HepG2 (cell line): ENCODE data around the gene AKR1C2. TPM values are rescaled to one million over a fixed set of nuclear protein-coding genes. Genes with fewer than 3 reads are reported as not detected.

Experiments
- AHDC1 ChIP-seq: sonication (generic); formaldehyde crosslinking; IDR thresholded peaks from 2 replicates; pipeline ENCODE4 v1.5.1; 2020; ENCODE audit warnings: mild to moderate bottlenecking, missing genetic modification reagents, borderline replicate concordance
- CHD2 ChIP-seq: IDR thresholded peaks from 2 replicates; pipeline ENCODE4 v1.6.1; 2011; ENCODE audit warnings: low read depth, low read length, improper control_type of control experiment
- CREB3 ChIP-seq: sonication (generic); formaldehyde crosslinking; IDR thresholded peaks from 2 replicates; pipeline ENCODE4 v1.5.0; 2020; ENCODE audit warnings: missing genetic modification reagents
- DNMT3B ChIP-seq: conservative IDR thresholded peaks from 2 replicates; pipeline ENCODE4 v1.6.1; 2016; ENCODE audit warnings: missing biosample characterization, control low read depth
- E2F2 ChIP-seq: sonication (generic); formaldehyde crosslinking; IDR thresholded peaks from 2 replicates; pipeline ENCODE4 v1.4.0; 2020; ENCODE audit warnings: missing genetic modification reagents, borderline replicate concordance
- HDAC2 ChIP-seq: sonication (generic); formaldehyde crosslinking; IDR thresholded peaks from 2 replicates; pipeline ENCODE4 v1.4.0; 2020; ENCODE audit warnings: missing genetic modification reagents
- SMAD1 ChIP-seq: sonication (generic); formaldehyde crosslinking; IDR thresholded peaks from 2 replicates; pipeline ENCODE4 v1.4.0; 2020; ENCODE audit warnings: missing genetic modification reagents, low read depth, mild to moderate bottlenecking, borderline replicate concordance
- SNAPC5 ChIP-seq: sonication (generic); formaldehyde crosslinking; IDR thresholded peaks from 2 replicates; pipeline ENCODE4 v1.8.1; 2023; ENCODE audit warnings: mild to moderate bottlenecking, missing genetic modification reagents, borderline replicate concordance
- SP4 ChIP-seq: sonication (generic); formaldehyde crosslinking; IDR thresholded peaks from 2 replicates; pipeline ENCODE4 v1.8.1; 2023; ENCODE audit warnings: mild to moderate bottlenecking, missing genetic modification reagents
- USF2 ChIP-seq, 2 experiments: sonication (generic) in 1 of 2; formaldehyde crosslinking in 1 of 2; IDR thresholded peaks; 2 replicates each; pipeline versions ENCODE4 v1.5.1 to v1.6.1; 2011 to 2020; ENCODE audit warnings: borderline replicate concordance in 1 of 2, low read depth in 1 of 2, low read length in 1 of 2, mild to moderate bottlenecking in 1 of 2, missing genetic modification reagents in 1 of 2, moderate library complexity in 1 of 2
- ZMAT3 ChIP-seq: sonication (generic); formaldehyde crosslinking; conservative IDR thresholded peaks from 2 replicates; pipeline ENCODE4 v1.7.0; 2021; ENCODE audit warnings: missing genetic modification reagents
- ZNF362 ChIP-seq: sonication (generic); formaldehyde crosslinking; IDR thresholded peaks from 2 replicates; pipeline ENCODE4 v1.4.0; 2020; ENCODE audit warnings: missing genetic modification reagents, mild to moderate bottlenecking, borderline replicate concordance
- ZNF597 ChIP-seq: sonication (generic); formaldehyde crosslinking; IDR thresholded peaks from 2 replicates; pipeline ENCODE4 v1.5.0; 2020; ENCODE audit warnings: missing genetic modification reagents
- ZNF652 ChIP-seq: IDR thresholded peaks from 2 replicates; pipeline ENCODE4 v1.6.1; 2016; ENCODE audit warnings: low read depth, borderline replicate concordance
- polyA plus RNA-seq, 8 experiments: library from polyadenylated mRNA; depleted of rRNA in 3 of 8; stranded (reverse) in 7 of 8; unstranded in 1 of 8; fragments of >200 nt; fragmentation: Illumina TruSeq in 4 of 8; extraction: Trizol in 4 of 8; gene quantifications; 2 replicates each; pipeline versions ENCODE4 v1.2.1 to v1.2.3, GENCODE V29; 2011 to 2016; ENCODE audit warnings: low read depth in 4 of 8, missing spikeins in 1 of 8, mixed read lengths in 1 of 8; ENCODE audit not compliant: insufficient read depth in 1 of 8
- total RNA-seq, 5 experiments: library from RNA; depleted of rRNA; stranded (reverse); fragments of >200 nt; fragmentation: Illumina TruSeq; extraction: Trizol; gene quantifications; 2 replicates each; pipeline ENCODE4 v1.2.3, GENCODE V29; 2016; ENCODE audit warnings: low read depth in 1 of 5

The AKR1C2 gene
- total and polyA plus RNA-seq, 2 of the 13 experiments (the other 11 are each of a cell fraction or from before 2014, with no cell fraction given), result 140 to 900 TPM

- TF ChIP-seq AHDC1 (CRISPR knock-in tag) (no peak), ZNF597 (CRISPR knock-in tag) (no peak), SNAPC5 (CRISPR knock-in tag) (no peak), SMAD1 (CRISPR knock-in tag) (no peak), ZNF652 (CRISPR knock-in tag) (no peak), DNMT3B (CRISPR knock-in tag) (no peak; the same call in 1 of the 2 replicates), HDAC2 (peak; percentile 24; the same call in 1 of the 2 replicates), E2F2 (CRISPR knock-in tag) (0 out of 2 replicates have a peak, but pooled peaks have one; percentile 42), SP4 (CRISPR knock-in tag) (peak; percentile 7; the same call in 1 of the 2 replicates), ZMAT3 (CRISPR knock-in tag) (no peak), ZNF362 (CRISPR knock-in tag) (no peak), USF2 (IDR thresholded peaks at IDR 0.05; ENCODE audit: low read depth, low read length) (no peak), USF2 (CRISPR knock-in tag; IDR thresholded peaks at IDR 0.05; ENCODE audit: borderline replicate concordance) (no peak), CHD2 (no peak; the same call in 1 of the 2 replicates), CREB3 (no peak)
Observed at GRCh38 chr10:4981722-4982471, 21.8 kb downstream of the AKR1C2 start (continued).
